GM18502 (cell line): Measurements from ENCODE around the gene PDHA1.

ENCODE experiments used
- ATAC-seq: cut with Tn5 transposase; IDR thresholded peaks from one replicate; pipeline ENCODE4 v1.9.1; 2021; ENCODE audit warnings: mild to moderate bottlenecking; ENCODE audit not compliant: unreplicated experiment, poor library complexity

PDHA1 gene

DNA sequence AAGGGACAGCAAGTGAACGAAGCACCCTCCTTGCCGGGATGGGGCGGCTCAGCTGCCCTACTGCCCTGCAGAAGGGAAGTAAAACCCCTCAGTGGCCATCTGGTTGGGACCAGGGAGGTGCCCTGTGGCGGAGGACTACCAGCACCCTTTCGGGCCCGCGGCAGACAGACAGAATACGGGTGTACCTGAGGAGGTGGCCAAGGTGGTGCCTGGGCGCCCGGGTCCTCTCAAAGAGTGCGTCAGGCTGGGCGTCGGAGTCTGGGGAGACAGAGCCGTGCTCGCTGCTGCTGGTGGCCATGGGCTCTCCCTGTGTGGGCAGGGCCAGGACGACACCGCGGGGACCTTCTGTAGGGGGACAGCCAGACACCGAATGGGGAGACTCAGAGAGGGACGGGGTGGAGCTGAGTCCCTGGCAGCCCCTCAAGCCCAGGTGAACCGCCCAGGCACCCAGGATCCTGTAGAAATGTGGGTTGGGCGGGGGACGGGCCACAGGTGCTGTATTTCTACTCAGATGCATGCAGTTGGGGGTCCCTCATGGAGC lies 29.7 kb downstream of the PDHA1 start:
- no peak for ATAC-seq

DNA sequence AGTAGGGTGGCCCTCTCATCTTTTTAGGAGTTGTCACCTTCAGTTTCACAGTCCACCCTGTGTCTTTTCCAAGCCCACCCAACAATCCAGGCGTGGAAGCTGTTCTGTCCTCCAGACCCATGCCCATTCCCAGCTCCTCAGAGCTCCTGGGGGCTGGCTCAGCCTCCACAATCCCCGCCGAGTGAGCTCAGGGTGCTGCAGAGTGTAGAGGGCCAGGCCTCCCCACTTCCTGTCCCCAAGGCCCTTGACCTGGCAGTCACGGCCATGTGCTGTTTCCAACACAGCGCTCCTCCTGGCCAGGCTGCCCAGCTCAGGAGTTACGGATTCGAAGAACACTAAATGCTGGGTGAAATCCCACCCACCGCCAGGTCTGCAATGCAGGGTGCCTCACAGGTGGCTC lies 31.8 kb downstream of the PDHA1 start:
- no peak for ATAC-seq

DNA sequence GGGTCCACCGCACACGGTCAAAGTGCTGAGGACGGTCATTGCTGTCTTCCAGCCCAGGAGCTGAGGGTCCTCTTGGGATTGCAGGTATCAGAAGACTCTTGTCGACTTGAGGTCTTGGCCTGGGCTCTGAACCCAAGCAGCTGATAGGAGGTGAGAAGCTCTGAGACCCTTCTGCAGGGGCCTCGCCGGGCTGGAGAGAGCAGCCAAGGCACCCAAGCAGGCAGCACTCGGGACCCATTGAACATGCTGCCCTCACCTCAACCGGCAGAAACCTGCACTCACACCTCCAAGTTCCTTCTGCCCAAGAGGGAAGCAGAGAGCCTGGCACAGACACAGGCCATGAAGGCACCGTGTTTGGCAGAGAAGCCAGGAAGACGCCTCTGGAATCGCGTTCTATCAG lies 34.1 kb downstream of the PDHA1 start:
- ATAC-seq = no peak

DNA sequence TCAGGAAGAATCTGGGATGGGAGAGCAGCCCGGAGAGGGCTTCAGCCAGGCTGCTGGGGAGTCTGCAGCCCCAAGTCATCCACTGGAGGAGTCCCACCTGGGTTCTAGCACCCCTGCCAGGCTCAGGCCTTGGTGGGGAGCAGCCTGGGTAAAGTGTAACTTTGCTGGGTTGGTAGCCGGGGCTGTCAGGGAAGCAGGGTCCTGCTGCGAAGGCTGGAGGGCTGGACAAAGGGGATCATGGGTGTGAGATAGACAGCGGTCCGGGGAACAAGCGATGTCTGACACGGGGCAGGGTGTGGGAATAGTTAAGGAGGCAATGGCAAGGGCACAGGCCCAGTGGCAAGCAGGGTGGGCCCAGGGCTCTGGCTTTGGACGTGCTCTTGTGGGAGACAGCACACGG lies 37.6 kb downstream of the PDHA1 start:
- ATAC-seq = no peak

DNA sequence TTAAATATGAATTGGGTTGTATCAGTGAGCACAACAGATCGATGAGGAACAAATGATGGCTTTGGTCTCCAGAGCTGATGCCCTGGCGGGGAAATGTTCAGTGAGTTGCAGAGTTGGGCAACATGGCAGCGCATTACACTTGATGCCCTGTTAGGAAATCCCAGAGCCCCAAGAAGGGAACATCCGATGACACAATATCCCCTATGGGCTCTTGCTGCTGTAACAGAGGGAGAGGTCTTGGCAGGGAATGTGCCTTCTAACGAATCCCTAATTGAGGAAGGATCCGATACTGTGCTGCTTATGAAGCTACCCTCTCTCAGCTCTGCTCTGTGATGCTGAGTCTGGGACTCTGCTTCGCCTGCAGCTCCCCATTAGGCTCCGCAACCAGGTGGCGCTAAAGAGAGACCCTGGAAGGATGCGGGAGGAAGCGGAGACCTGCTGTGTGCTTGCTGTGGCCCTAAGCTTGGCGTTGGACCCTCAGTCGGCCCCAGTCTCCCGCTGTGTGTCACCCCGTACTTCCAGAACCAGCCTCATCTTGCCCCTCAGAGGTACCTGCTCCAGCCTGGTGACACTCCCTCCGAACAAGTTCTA lies 38.9 kb downstream of the PDHA1 start:
- ATAC-seq = peak; percentile 82

DNA sequence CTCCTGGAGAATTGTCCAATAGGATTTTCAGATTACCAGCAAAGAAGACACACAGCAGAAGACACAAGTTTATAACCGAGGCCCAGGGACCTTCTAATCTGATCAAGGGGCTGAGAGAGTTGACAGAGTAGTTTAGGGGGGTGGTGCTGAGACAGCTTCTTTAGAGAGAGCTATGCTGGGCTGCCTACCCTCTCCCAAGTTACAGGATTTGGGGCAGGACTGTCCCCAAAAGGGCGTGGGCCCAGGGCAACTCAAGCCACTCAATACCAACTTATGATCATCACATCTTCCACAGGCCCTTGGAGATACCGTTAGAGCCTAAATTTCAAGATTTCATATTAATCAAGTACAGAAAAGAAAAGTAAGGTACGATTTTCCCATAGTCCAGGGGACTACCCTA lies 43.0 kb downstream of the PDHA1 start:
- no peak for ATAC-seq

DNA sequence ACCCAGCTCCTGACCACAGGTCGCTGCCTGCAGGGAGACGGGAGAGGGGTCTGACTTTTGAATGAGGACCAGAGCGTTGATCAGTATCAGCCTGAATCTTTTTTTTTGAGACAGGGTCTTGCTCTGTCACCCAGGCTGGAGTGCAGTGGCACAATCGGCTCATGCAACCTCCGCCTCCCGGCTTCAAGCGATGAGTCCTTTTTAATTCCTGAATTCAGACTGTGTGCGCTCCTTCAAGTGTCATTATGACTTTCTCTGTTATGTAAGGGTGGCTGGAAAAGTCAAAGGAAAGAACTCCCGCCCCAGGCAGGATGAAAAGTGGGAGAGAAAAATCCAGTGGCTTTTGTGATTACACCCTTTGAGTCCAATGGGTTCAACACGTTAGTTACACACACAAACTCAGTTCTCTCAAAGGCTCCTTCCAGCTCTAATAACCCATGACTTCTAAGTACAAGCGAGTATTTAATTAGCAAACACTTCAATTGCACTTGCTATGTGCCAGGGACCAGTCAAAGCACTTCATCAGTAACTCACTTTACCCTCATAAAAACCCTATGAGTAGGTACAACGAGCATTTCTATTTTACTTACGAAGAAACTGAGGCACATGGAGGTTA lies 44.4 kb downstream of the PDHA1 start:
- no peak for ATAC-seq

DNA sequence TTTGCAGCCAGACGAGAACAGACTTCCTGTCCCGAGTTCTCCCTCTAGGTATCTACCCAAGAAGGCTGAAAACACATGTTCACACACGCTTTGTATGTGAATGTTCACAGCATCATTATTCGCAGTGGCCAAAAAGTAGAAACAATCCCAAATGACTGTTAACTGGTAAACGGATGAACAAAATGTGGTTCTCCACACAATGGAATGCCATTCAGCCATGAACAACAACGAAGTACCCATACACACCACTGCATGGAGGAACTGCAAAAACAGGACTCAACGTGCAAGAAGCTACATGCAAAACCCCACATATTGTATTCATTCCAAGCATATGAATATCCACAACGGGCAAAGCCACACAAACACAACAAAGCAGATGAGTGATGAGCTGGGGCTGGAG lies 45.0 kb downstream of the PDHA1 start:
- ATAC-seq = no peak

DNA sequence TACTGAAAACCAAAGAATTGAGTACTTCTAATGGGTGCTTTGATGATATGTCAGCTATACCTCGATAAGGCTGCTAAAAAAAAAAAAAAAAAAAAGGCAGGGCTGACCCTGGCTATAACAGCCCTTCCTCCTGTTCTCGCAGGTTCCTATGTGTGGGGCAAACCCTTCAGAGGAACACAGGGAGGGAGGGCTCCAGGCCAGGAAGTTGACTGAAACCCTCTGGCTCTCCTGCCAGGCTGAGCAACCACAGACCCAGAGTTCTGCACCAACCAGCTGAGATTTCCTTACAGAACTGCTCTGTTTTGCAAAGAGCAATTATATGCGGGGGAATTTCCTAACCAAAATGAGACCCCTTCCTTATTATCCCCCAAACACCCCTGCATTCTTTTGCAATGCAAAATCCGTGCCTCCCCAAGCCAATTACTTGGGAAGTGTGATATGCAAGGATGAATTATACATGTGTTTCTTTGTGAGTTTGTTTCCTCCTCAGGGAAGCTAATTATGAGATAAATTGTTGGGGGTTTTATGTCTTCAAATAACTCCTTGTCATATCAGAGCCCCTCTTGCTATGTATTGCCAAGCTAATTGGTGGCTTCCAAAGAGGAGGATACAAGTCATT lies 45.6 kb downstream of the PDHA1 start:
- no peak for ATAC-seq

DNA sequence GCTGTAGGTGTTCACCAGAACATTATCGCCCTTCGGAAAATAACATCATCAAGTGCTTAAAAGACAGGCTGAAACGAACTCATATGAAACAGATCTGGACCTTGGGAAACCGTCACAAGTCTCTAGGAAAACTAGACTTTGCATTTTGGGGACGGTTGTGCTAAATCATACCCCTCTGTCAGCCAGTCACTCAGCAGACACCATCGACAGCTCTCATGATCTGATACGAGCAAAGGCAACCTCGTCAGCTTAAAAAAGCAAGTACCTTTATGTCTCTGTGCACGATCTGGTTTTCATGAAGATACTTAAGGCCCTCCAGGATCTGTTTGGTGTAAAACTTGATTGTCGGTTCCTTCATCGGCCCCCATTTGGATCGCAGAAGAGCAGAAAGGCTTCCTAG lies 48.4 kb downstream of the PDHA1 start:
- no peak for ATAC-seq

DNA sequence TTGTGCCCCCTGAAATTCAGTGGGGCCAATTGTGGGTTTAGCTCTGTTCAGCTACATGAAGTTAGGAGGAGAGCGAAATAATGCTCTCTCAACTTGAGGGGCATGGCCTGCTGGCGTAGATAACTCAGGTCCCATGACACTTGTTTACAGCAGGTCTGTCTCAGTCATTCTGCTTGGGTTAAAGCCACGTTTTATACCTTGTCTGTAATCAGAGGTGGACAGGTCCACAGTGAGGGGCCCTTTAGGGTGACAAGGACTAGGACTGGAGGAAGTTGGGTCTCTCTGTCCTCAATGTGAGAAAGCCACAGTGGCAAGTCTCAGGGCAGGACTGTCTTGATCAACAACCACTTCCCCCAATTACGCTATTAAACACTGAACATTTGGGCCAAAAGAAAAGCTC lies 49.0 kb downstream of the PDHA1 start:
- ATAC-seq = no peak

DNA sequence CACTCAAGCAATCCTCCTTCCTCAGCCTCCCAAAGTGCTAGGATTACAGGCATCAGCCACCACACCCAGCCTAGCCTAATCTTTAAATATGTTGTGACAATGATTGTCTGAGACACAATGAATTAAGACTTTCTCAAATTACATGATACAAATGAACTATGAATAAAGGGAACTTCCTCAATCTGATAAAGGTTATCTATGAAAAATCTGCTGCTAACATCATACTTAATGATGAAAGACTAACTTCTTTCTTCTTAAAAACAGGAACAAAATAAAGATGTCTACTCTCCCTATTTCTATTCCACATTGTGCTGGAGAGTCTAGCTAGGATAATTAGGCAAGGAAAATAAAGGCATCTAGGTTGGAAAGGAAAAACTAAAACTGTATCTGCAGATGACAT lies 60.0 kb downstream of the PDHA1 start:
- ATAC-seq = no peak

DNA sequence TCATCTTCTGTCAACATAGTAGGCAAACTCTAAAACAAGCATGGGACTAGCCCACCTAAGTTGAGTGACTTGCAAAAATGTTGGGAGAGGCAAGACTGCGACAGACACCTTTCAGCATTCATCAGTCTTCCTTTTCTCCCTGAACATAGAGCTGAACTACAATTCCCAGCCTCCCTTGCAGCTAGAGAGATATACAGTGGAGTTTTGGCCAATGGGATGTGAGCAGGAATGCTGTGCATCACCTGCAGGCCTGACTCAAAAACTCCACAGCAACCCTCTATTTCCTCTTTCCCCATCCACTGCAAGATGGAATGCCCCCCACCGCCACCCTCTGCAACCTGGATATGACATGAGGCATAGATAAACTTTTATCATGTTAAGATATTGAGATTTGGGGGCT lies 66.5 kb downstream of the PDHA1 start:
- ATAC-seq = no peak
